Loucy (cell line): Measurements from ENCODE around the gene CLEC16A.

Source experiments
- H2AFZ ChIP-seq: fragments of 200-600 bp; sonication (generic); 2 replicates; pipeline ENCODE4 v1.6.0; 2016; ENCODE audit warnings: antibody characterized with exemption, mild to moderate bottlenecking, low read length, moderate library complexity
- H3F3A ChIP-seq: fragments of 200-600 bp; 2 replicates; pipeline ENCODE4 v1.6.0; 2016; ENCODE audit warnings: antibody characterized with exemption, low read depth, mild to moderate bottlenecking
- H3K27me3 ChIP-seq: fragments of 200-600 bp; sonication (generic); 2 replicates; pipeline ENCODE4 v1.6.1; 2014; ENCODE audit warnings: low read length, mild to moderate bottlenecking; ENCODE audit not compliant: insufficient read depth, poor library complexity, severe bottlenecking
- H3K36me3 ChIP-seq: fragments of 200-600 bp; sonication (generic); 2 replicates; pipeline ENCODE4 v1.6.1; 2016; ENCODE audit warnings: low read length; ENCODE audit not compliant: insufficient read depth
- H3K4me1 ChIP-seq: fragments of 200-600 bp; sonication (generic); 2 replicates; pipeline ENCODE4 v1.5.1; 2014; ENCODE audit warnings: low read length, mild to moderate bottlenecking; ENCODE audit not compliant: insufficient read depth, poor library complexity, severe bottlenecking
- H3K4me2 ChIP-seq: fragments of 200-600 bp; sonication (generic); 2 replicates; pipeline ENCODE4 v1.6.0; 2014; ENCODE audit warnings: antibody characterized with exemption, low read length, low read depth, mild to moderate bottlenecking; ENCODE audit not compliant: poor library complexity, severe bottlenecking
- H3K4me3 ChIP-seq: fragments of 200-600 bp; sonication (generic); 2 replicates; pipeline ENCODE4 v1.5.1; 2014; ENCODE audit warnings: low read length, mild to moderate bottlenecking, mixed read lengths; ENCODE audit not compliant: poor library complexity, severe bottlenecking
- H3K79me2 ChIP-seq: fragments of 200-600 bp; sonication (generic); 2 replicates; pipeline ENCODE4 v1.6.1; 2014; ENCODE audit warnings: low read length; ENCODE audit not compliant: insufficient read depth
- H3K9ac ChIP-seq: fragments of 200-600 bp; sonication (generic); 2 replicates; pipeline ENCODE4 v1.6.0; 2014; ENCODE audit warnings: mild to moderate bottlenecking, low read depth, low read length, moderate library complexity; ENCODE audit not compliant: poor library complexity, severe bottlenecking
- H3K9me2 ChIP-seq: fragments of 200-600 bp; sonication (generic); replicated peaks from 2 replicates; pipeline ENCODE4 v1.6.1; 2016; ENCODE audit warnings: low read depth, low read length, mixed read lengths
- H3K9me3 ChIP-seq: fragments of 200-600 bp; sonication (generic); 2 replicates; pipeline ENCODE4 v1.6.1; 2014; ENCODE audit warnings: mild to moderate bottlenecking, antibody characterized with exemption, low read length, low read depth; ENCODE audit not compliant: insufficient read depth
- H4K20me1 ChIP-seq: fragments of 200-600 bp; sonication (generic); 2 replicates; pipeline ENCODE4 v1.6.0; 2014; ENCODE audit warnings: antibody characterized with exemption, low read length, mild to moderate bottlenecking; ENCODE audit not compliant: insufficient read depth, poor library complexity, severe bottlenecking
- EZH2phosphoT487 ChIP-seq: fragments of 200-600 bp; IDR thresholded peaks from 2 replicates; pipeline ENCODE4 v1.6.1; 2018; ENCODE audit warnings: antibody characterized with exemption, mild to moderate bottlenecking, moderate library complexity, borderline replicate concordance
- TF ChIP-seq, protein P1 (sequence below): fragments of 200-600 bp; sonication (generic); conservative IDR thresholded peaks from 2 replicates; pipeline ENCODE4 v1.5.1; 2014; ENCODE audit warnings: mild to moderate bottlenecking, antibody characterized with exemption, low read length

The CLEC16A gene

DNA sequence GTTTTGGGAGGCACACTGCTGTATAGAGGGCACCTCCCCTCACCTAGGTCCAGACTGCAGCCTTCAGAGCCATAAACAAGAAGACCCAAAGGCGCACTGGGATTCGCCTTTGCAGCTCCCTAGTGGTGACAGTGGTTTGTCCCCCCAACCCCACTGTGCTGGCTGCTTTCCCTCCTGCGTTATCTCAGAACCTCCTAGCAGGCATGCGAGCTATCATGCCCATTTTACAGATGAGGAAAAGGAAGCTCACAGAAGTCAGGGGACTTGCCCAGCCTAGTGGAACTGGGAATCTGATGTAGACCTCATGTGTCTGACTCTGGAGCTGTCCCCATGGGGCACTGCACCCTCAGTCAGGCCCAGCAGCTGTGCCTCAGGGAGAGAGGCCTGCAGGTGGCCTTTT is 115.2 kb downstream of the CLEC16A start:
- Histone ChIP-seq H3K4me3 (no peak overlapping the region), H3K27me3 (no peaks in the 10 kb centered on the region), H3K9ac (no peak overlapping the region), H3K36me3 (no peaks in the 10 kb centered on the region), H3K79me2 (no peaks in the 10 kb centered on the region), H3K4me2 (no peak overlapping the region), H3K9me2 (no peaks in the 10 kb centered on the region), H3K9me3 (no peaks in the 10 kb centered on the region), H2AFZ (no peak overlapping the region), H3K4me1 (no peaks in the 10 kb centered on the region), H3F3A (no peaks in the 10 kb centered on the region), H4K20me1 (no peaks in the 10 kb centered on the region)
- TF ChIP-seq, protein P1, sequence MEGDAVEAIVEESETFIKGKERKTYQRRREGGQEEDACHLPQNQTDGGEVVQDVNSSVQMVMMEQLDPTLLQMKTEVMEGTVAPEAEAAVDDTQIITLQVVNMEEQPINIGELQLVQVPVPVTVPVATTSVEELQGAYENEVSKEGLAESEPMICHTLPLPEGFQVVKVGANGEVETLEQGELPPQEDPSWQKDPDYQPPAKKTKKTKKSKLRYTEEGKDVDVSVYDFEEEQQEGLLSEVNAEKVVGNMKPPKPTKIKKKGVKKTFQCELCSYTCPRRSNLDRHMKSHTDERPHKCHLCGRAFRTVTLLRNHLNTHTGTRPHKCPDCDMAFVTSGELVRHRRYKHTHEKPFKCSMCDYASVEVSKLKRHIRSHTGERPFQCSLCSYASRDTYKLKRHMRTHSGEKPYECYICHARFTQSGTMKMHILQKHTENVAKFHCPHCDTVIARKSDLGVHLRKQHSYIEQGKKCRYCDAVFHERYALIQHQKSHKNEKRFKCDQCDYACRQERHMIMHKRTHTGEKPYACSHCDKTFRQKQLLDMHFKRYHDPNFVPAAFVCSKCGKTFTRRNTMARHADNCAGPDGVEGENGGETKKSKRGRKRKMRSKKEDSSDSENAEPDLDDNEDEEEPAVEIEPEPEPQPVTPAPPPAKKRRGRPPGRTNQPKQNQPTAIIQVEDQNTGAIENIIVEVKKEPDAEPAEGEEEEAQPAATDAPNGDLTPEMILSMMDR: no peak
- TF ChIP-seq EZH2phosphoT487: no peak

DNA sequence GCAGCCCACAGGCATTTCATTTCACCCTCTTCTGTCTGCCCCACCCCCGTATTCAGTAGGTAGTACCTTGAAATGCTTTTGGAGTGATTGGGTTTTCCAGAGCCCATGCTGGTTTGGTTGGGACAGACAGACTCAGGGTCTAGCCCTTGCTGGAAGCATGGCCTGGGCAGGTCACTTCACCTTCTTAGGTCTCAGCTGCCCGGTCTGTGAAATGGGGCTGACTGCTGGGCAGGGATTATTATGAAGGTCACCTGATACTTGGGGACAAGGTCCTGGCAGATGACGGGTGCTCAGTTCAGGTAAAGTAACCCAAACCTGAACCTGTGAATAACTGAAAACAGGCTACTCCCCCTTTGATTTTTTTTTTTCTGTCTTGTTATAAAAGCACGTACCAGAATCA is 116.0 kb downstream of the CLEC16A start:
- Histone ChIP-seq H4K20me1 (no peaks in the 10 kb centered on the region), H3K27me3 (no peaks in the 10 kb centered on the region), H3K4me3 (no peak overlapping the region), H2AFZ (no peak overlapping the region), H3K9me3 (no peaks in the 10 kb centered on the region), H3K36me3 (no peaks in the 10 kb centered on the region), H3K4me2 (no peak overlapping the region), H3K4me1 (no peaks in the 10 kb centered on the region), H3K9me2 (no peaks in the 10 kb centered on the region), H3K79me2 (no peaks in the 10 kb centered on the region), H3F3A (no peaks in the 10 kb centered on the region), H3K9ac (no peak overlapping the region)
- no peak for TF ChIP-seq EZH2phosphoT487
- TF ChIP-seq, protein P1: no peak

DNA sequence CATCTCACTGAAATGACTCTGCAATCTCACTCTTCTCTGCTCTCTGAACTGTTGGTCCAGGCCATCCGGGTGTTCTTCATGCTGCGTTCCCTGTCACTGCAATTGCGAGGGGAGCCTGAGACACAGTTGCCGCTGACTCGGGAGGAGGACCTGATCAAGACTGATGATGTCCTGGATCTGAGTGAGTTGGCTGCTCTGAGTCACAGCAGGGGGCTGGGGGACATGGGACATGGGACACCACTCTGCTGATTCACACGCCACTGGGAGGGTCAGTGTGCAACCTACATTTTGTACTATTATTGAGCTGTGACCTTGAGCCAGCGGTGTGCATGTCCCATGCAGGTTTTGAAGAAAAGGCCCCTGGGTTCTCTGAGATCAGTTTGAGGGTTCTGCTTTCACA is 116.5 kb downstream of the CLEC16A start:
- no peaks in the 10 kb centered on the region for H3F3A ChIP-seq
- no peak overlapping the region for H3K4me2 ChIP-seq
- H3K79me2 ChIP-seq: no peaks in the 10 kb centered on the region
- no peaks in the 10 kb centered on the region for H3K36me3 ChIP-seq
- H3K9me2 ChIP-seq: no peaks in the 10 kb centered on the region
- H3K9ac ChIP-seq: no peak overlapping the region
- no peaks in the 10 kb centered on the region for H4K20me1 ChIP-seq
- TF ChIP-seq, protein P1: no peak
- no peak for TF ChIP-seq EZH2phosphoT487
- H3K4me1 ChIP-seq: no peaks in the 10 kb centered on the region
- no peak overlapping the region for H3K4me3 ChIP-seq
- H3K27me3 ChIP-seq: no peaks in the 10 kb centered on the region
- no peak overlapping the region for H2AFZ ChIP-seq
- H3K9me3 ChIP-seq: no peaks in the 10 kb centered on the region
